H9 (cell line): ENCODE measurements around the gene SPTY2D1. TPM values are rescaled to one million over a fixed set of nuclear protein-coding genes. Genes with fewer than 3 reads are reported as not detected.

ENCODE experiments used
- DNase-seq: peaks from one replicate; pipeline ENCODE4 v3.0.0-alpha.2; 2017
- H2AFZ ChIP-seq: one replicate; pipeline ENCODE4 v1.6.1; 2013; ENCODE audit warnings: mild to moderate bottlenecking, low read length, control low read depth, moderate library complexity
- H2AK5ac ChIP-seq: 2 replicates; pipeline ENCODE4 v1.6.1; 2013; ENCODE audit warnings: low read length, control low read depth, mixed read lengths; ENCODE audit not compliant: insufficient read length
- H2BK120ac ChIP-seq: one replicate; pipeline ENCODE4 v1.6.1; 2013; ENCODE audit warnings: low read depth, mild to moderate bottlenecking, low read length, control low read depth, inconsistent platforms; ENCODE audit not compliant: poor library complexity, severe bottlenecking
- H2BK12ac ChIP-seq: 2 replicates; pipeline ENCODE4 v1.6.1; 2013; ENCODE audit warnings: low read length, control low read depth, mixed read lengths, low read depth; ENCODE audit not compliant: insufficient read length
- H2BK15ac ChIP-seq: 2 replicates; pipeline ENCODE4 v1.6.1; 2013; ENCODE audit warnings: low read depth, low read length, control low read depth
- H2BK20ac ChIP-seq: one replicate; pipeline ENCODE4 v1.6.1; 2013; ENCODE audit warnings: low read depth, mild to moderate bottlenecking, low read length, control low read depth, inconsistent platforms; ENCODE audit not compliant: poor library complexity, severe bottlenecking
- H2BK5ac ChIP-seq: 2 replicates; pipeline ENCODE4 v1.6.1; 2013; ENCODE audit warnings: low read length, control low read depth, mixed read lengths; ENCODE audit not compliant: insufficient read length
- H3K14ac ChIP-seq: 2 replicates; pipeline ENCODE4 v1.6.1; 2013; ENCODE audit warnings: low read length, control low read depth; ENCODE audit not compliant: insufficient read depth
- H3K18ac ChIP-seq: 2 replicates; pipeline ENCODE4 v1.6.1; 2013; ENCODE audit warnings: low read depth, mild to moderate bottlenecking, mixed read lengths, low read length, control low read depth; ENCODE audit not compliant: insufficient read length
- H3K23ac ChIP-seq: 2 replicates; pipeline ENCODE4 v1.6.1; 2013; ENCODE audit warnings: low read length, control low read depth, mixed read lengths, low read depth; ENCODE audit not compliant: insufficient read length
- H3K23me2 ChIP-seq: 2 replicates; pipeline ENCODE4 v1.6.1; 2013; ENCODE audit warnings: low read depth, mild to moderate bottlenecking, mixed read lengths, low read length, control low read depth; ENCODE audit not compliant: insufficient read length, poor library complexity, severe bottlenecking
- H3K27ac ChIP-seq: 2 replicates; pipeline ENCODE4 v1.5.1; 2013; ENCODE audit warnings: low read length, control low read depth, mixed read lengths, low read depth; ENCODE audit not compliant: insufficient read length
- H3K27me3 ChIP-seq: 2 replicates; pipeline ENCODE4 v1.6.1; 2013; ENCODE audit warnings: low read length, control low read depth, inconsistent platforms; ENCODE audit not compliant: insufficient read depth
- H3K4ac ChIP-seq: 2 replicates; pipeline ENCODE4 v1.6.1; 2013; ENCODE audit warnings: low read depth, mild to moderate bottlenecking, control low read depth, inconsistent platforms, low read length, moderate library complexity
- H3K4me1 ChIP-seq: 2 replicates; pipeline ENCODE4 v1.6.1; 2013; ENCODE audit warnings: low read length, control low read depth, inconsistent platforms; ENCODE audit not compliant: insufficient read depth
- H3K4me2 ChIP-seq: 2 replicates; pipeline ENCODE4 v1.6.1; 2013; ENCODE audit warnings: low read length, control low read depth, mixed read lengths; ENCODE audit not compliant: insufficient read length, insufficient read depth
- H3K56ac ChIP-seq: 2 replicates; pipeline ENCODE4 v1.6.1; 2013; ENCODE audit warnings: low read depth, mild to moderate bottlenecking, mixed read lengths, low read length, control low read depth; ENCODE audit not compliant: insufficient read length
- H3K79me1 ChIP-seq: 2 replicates; pipeline ENCODE4 v1.6.1; 2013; ENCODE audit warnings: low read depth, mild to moderate bottlenecking, moderate library complexity, low read length, control low read depth, inconsistent platforms; ENCODE audit not compliant: insufficient read depth, poor library complexity, severe bottlenecking
- H3K79me2 ChIP-seq: 2 replicates; pipeline ENCODE4 v1.6.1; 2013; ENCODE audit warnings: low read length, control low read depth, inconsistent platforms; ENCODE audit not compliant: insufficient read depth
- H3K9ac ChIP-seq: 2 replicates; pipeline ENCODE4 v1.6.1; 2013; ENCODE audit warnings: low read length, control low read depth, mixed read lengths; ENCODE audit not compliant: insufficient read length; ENCODE audit errors: extremely low read depth
- H3K9me3 ChIP-seq: one replicate; pipeline ENCODE4 v1.6.1; 2013; ENCODE audit warnings: low read depth, low read length, inconsistent platforms; ENCODE audit not compliant: control insufficient read depth
- H3T11ph ChIP-seq: one replicate; pipeline ENCODE4 v1.6.1; 2013; ENCODE audit warnings: mild to moderate bottlenecking, low read length, control low read depth, inconsistent platforms
- H4K20me1 ChIP-seq: one replicate; pipeline ENCODE4 v1.6.1; 2013; ENCODE audit not compliant: control insufficient read depth, insufficient read length, insufficient read depth
- H4K5ac ChIP-seq: 2 replicates; pipeline ENCODE4 v1.6.1; 2013; ENCODE audit warnings: low read depth, mild to moderate bottlenecking, mixed read lengths, low read length, control low read depth; ENCODE audit not compliant: insufficient read length
- H4K8ac ChIP-seq: replicated peaks from 2 replicates; pipeline ENCODE4 v1.6.1; 2013; ENCODE audit warnings: low read length, control low read depth, mixed read lengths, low read depth; ENCODE audit not compliant: insufficient read length
- H4K91ac ChIP-seq: 2 replicates; pipeline ENCODE4 v1.6.1; 2013; ENCODE audit warnings: low read depth, mild to moderate bottlenecking, moderate library complexity, mixed read lengths, low read length, control low read depth; ENCODE audit not compliant: insufficient read length
- H3K27ac Mint-ChIP-seq, 3 experiments: 2 replicates in 2 of 3; 3 replicates in 1 of 3; pipeline ENCODE4 v1.8.0; 2020 to 2021; ENCODE audit warnings: mixed read lengths in 3 of 3, mild to moderate bottlenecking in 1 of 3, moderate library complexity in 1 of 3
- H3K27me3 Mint-ChIP-seq: 2 replicates; pipeline ENCODE4 v1.8.0; 2021; ENCODE audit warnings: low read depth, mild to moderate bottlenecking, moderate library complexity, mixed read lengths
- H3K36me3 Mint-ChIP-seq, 3 experiments: 2 replicates in 2 of 3; 3 replicates in 1 of 3; pipeline ENCODE4 v1.8.0; 2020 to 2021; ENCODE audit warnings: low read depth in 3 of 3, mixed read lengths in 3 of 3; ENCODE audit not compliant: insufficient read depth in 1 of 3
- H3K4me1 Mint-ChIP-seq, 2 experiments: 2 replicates each; pipeline ENCODE4 v1.8.0; 2020; ENCODE audit warnings: mixed read lengths in 2 of 2
- H3K4me3 Mint-ChIP-seq, 2 experiments: 2 replicates in 1 of 2; 3 replicates in 1 of 2; pipeline ENCODE4 v1.8.0; 2020 to 2021; ENCODE audit warnings: mild to moderate bottlenecking in 2 of 2, mixed read lengths in 2 of 2, moderate library complexity in 1 of 2
- H3K9me3 Mint-ChIP-seq, 2 experiments: 2 replicates in 1 of 2; 3 replicates in 1 of 2; pipeline ENCODE4 v1.8.0; 2020; ENCODE audit warnings: mild to moderate bottlenecking in 2 of 2, mixed read lengths in 2 of 2, moderate library complexity in 1 of 2
- CTCF ChIP-seq: fragments of 200-600 bp; sonication (generic); conservative IDR thresholded peaks from 3 replicates; pipeline ENCODE4 v1.8.0; 2021; ENCODE audit warnings: antibody characterized with exemption, mild to moderate bottlenecking
- WGBS: extraction: QIAGEN DNeasy Blood & Tissue Kit; methylation state at CpG from one replicate; pipeline ENCODE4 v1.1.7; 2013; ENCODE audit warnings: missing lambda C conversion rate, low lambda C conversion rate, mixed read lengths; ENCODE audit not compliant: insufficient read length; ENCODE audit errors: extremely low coverage; 5-methylcytosine and 5-hydroxymethylcytosine counted together
- total RNA-seq: library from RNA; stranded (reverse); gene quantifications from 2 replicates; pipeline ENCODE4 v1.2.1, GENCODE V29; 2021

The SPTY2D1 gene
- total RNA-seq, 1 experiment from 2014 or later, result 15.9 TPM

- no peak overlapping the region for H2AK5ac ChIP-seq
- H3K9ac ChIP-seq, result no peak overlapping the region
- no peak overlapping the region for H2BK120ac ChIP-seq
- H3T11ph ChIP-seq, result no peak overlapping the region
- H3K79me1 ChIP-seq, result no peaks in the 10 kb centered on the region
- no peak overlapping the region for H4K8ac ChIP-seq
- no peak overlapping the region for H2AFZ ChIP-seq
- H3K4me1 ChIP-seq, result no peaks in the 10 kb centered on the region
- H3K9me3 Mint-ChIP-seq, result no peaks in the 10 kb centered on the region
- H3K23me2 ChIP-seq, result no peaks in the 10 kb centered on the region
- H4K91ac ChIP-seq, result no peak overlapping the region
- no peak overlapping the region for H3K18ac ChIP-seq
- no peaks in the 10 kb centered on the region for H3K9me3 ChIP-seq
- no peak for DNase-seq
- H3K56ac ChIP-seq, result no peak overlapping the region
- no peak overlapping the region for H3K4me3 Mint-ChIP-seq
- H2BK15ac ChIP-seq, result no peak overlapping the region
- no peaks in the 10 kb centered on the region for H3K36me3 Mint-ChIP-seq
- H2BK20ac ChIP-seq, result no peak overlapping the region
- no peak overlapping the region for H3K23ac ChIP-seq
- H3K4me1 Mint-ChIP-seq, result no peaks in the 10 kb centered on the region
- H2BK12ac ChIP-seq, result no peak overlapping the region
- no peaks in the 10 kb centered on the region for H4K20me1 ChIP-seq
- no peak overlapping the region for H4K5ac ChIP-seq
- no peak overlapping the region for H3K27ac ChIP-seq
- TF ChIP-seq CTCF, result no peak
- H3K79me2 ChIP-seq, result no peaks in the 10 kb centered on the region
- H3K27ac Mint-ChIP-seq, result no peak overlapping the region
- no peak overlapping the region for H3K4ac ChIP-seq
- no peak overlapping the region for H3K4me2 ChIP-seq
- no CpG with 5 or more reads among the region's 1 CpG for WGBS
- H3K27me3 Mint-ChIP-seq, result peaks cover 20% of the 10 kb centered on the region
- H3K27me3 ChIP-seq, result no peaks in the 10 kb centered on the region
- H3K14ac ChIP-seq, result no peak overlapping the region
- H2BK5ac ChIP-seq, result no peak overlapping the region
These were observed 7.5 kb upstream of the SPTY2D1 start for GRCh38 chr11:18641677-18642076.
